Stimulated activated CD4-positive, alpha-beta T cell treated with anti-CD3 and anti-CD28 coated beads, Interleukin-1b, Interleukin-23, amount 100 ng/mL, for 48 hours (primary cell): ENCODE results near the gene PDLIM4.

Experiments used
- DNase-seq: peaks from one replicate; pipeline ENCODE4 v3.0.0-alpha.2; 2020

The PDLIM4 gene

GRCh38 chr5:132268769-132269551 is 11.5 kb downstream of the PDLIM4 start:
- DNase-seq: no peak

GRCh38 chr5:132269635-132270334 is 12.3 kb downstream of the PDLIM4 start:
- DNase-seq: no peak

GRCh38 chr5:132270335-132270665 is 12.8 kb downstream of the PDLIM4 start:
- DNase-seq: no peak

DNA sequence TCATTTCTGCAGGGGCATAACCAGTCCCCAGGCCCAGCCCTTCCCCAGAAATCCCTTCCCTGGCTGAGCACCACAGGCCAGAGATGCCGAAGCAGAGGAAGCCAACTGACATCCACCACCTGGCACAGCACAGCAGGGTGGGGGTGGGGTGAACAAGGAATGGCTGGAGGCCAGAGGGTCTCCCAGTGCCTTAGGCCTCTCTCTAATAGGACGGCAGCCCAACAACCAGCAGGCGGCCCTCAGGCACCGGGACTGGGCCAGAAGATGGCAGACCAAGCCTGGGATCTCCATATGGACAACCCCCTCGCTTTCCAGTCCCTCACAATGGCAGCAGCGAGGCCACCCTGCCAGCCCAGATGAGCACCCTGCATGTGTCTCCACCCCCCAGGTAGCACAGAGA is 13.2 kb downstream of the PDLIM4 start:
- DNase-seq: no peak

GRCh38 chr5:132271251-132272246 is 14.1 kb downstream of the PDLIM4 start:
- no peak for DNase-seq

DNA sequence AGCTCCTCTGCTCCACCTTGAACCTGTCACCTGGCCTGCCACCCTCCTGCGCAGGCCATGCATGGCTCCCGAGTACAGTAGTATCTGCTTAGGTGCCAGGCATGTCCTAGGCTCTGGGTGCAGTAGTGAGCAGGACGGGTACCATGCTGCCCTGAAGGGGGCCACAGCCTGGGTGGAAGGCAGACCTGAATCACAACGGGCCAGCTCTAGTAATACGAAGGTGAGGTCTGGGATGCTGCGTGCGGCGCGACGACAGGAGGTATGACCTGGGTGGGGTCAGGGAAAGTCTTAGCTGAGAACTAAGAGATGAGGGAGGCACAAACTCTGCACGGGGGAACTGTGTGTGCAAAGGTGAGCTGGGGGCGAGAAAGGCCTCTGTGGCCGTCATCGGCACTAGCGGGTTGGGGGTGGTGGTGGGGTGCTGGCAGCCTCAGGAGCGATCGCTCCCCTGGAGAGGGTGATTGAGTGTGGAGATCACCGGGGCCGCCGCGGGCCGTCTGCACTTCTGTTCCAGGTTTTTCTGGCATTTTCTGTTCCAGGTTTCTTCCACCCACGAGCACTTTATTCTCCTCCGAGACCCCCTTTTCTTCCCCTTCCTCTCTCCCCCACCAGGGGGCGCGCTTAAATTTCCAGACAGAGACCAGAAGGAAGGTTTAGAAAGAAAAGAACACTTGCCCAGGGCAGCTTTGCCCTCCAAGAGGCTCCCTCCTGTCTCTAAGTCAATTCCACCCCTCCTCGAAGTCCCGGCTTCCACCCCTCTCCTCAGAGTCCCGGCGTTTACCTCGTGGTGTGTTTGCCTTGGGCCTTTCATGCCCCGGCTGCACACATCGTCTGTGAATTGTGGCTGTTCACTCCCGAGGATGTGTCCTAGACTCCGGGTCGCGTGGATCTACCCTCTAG is 15.1 kb downstream of the PDLIM4 start:
- DNase-seq: peak; percentile 69

GRCh38 chr5:132273631-132274030 is 16.1 kb downstream of the PDLIM4 start:
- no peak for DNase-seq

DNA sequence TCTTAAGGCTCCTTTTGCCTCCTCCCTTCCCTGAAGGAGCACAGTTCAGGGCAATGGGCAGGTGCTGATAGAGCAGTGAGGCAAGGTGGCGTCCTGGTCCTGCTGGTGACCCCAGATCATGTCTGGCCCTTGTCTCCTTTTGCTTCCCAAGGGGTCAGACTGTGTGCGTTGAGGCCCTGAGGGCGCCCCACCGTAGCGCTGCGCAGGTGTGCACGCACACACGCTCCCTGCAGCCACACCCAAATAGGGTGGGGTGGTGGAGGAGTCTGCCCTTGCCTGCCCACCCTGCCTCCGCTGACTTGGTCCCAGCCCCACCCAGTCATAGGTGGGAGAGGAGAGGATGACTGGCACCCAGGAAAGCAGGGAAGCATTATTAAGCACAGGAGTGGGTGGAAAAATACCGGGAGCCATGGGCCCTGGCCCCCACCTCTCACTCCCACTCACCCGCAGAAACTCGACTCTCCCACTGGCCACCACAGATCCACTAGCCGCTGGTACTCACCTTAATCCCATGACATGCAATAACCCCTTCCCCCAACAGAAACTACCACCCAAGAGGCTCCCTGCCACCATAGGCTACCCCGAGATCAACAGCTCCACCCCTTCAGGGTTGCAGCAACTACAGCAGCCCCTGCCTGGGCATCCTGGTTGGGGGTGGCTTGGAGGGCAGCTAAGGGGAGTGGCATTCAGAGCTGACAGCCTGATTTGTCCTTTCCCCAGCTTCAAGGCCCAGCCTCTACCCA is 16.7 kb downstream of the PDLIM4 start:
- DNase-seq: no peak

DNA sequence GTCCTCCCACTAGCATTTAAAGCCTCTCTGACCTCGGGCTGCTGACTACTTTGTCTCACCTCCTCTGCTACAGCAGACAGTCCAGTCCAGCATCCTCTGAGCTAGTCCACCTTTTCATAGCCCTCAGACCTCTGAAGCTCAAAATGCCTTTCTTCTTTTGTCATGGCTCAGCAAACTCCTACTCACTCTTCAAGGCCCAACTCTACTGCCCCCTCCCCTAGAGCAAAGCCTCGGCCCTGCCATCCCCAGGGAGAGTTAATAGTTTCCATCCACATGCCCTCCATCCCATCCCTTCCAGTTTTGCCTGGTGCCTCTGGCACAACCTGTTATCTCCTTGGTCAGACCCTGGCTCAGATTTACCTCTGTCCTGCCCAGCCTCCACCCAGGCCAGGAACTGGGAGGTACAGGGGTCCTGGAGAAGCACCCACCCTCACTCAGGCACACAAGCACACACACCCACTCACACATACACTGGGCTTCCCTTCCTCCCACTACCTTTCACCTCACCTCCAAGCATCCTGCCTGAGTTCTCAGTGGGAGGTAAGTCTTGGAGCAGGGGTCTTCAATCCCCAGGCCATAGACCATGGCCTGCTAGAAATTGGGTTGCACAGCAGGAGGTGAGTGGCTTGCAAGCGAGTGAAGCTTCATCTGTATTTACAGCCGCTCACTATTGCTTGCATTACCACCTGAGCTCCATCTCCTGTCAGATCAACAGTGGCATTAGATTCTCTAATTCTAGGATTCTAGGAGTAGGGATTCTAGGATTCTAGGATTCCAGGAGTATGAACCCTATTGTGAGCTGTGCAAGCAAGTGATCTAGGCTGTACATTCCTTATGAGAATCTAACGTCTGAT is 18.1 kb downstream of the PDLIM4 start:
- DNase-seq: no peak

- no peak for DNase-seq
Observed at GRCh38 chr5:132277256-132277655, 19.8 kb downstream of the PDLIM4 start.

DNA sequence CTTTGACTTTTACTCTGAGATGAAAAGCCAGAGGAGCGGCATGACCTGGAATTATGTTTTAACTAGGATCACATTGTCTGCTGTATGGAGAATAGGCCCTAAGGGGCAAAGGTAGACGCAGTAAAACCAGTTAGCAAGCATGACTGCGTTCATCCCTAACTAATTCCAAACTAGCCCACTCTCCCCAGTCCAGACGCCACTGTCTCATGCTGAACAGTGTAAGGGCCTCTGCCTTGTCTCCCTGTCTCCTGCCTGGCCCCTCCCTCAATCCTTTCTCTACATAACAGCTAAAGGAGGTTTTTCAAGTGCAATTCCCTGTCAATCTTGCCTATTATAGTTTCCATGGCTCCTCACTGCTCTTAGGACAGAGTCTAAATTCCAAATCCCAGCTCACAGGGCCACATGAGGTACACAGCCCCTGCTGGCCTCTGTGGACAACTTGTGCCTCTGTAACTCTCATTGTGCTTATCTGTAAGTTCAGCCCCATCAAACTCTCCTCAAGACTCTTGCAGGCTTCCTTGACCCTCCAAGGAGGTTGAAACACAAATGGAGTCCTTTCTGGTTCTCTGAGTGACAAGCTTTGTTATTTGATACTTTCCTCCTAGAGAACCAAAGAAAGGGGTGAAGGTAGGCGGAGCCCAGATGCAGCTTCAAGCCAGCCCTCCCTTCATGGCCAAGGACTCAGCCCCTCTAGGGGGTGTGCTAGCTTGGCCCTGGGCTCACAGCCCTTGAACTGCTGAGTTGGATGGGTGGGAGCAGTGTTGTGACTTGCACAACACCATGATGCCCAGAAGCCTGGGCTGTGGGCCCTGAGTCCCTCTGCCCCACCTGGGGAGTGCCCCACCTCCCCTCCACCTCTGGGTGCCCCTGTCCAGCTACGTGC is 20.7 kb downstream of the PDLIM4 start:
- DNase-seq: no peak

DNA sequence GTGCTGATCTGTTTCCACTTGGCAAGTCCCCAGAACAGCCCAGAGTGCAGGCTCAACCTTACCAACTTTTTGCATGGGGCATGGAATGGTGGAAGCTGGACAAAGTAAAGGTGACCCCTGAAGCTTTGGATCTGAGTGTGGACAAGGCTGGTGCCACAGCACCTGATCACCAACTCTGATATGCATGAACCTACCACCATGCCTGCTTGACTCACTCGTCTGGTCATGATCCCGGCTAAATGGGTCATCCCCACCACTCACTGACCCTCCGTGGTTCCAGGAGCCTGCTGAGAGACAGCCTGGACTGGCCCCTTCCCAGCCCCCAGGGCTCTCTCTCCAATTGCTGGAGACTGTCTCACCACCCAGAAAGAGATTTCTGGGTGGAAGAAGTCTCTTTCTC is 22.3 kb downstream of the PDLIM4 start:
- no peak for DNase-seq

DNA sequence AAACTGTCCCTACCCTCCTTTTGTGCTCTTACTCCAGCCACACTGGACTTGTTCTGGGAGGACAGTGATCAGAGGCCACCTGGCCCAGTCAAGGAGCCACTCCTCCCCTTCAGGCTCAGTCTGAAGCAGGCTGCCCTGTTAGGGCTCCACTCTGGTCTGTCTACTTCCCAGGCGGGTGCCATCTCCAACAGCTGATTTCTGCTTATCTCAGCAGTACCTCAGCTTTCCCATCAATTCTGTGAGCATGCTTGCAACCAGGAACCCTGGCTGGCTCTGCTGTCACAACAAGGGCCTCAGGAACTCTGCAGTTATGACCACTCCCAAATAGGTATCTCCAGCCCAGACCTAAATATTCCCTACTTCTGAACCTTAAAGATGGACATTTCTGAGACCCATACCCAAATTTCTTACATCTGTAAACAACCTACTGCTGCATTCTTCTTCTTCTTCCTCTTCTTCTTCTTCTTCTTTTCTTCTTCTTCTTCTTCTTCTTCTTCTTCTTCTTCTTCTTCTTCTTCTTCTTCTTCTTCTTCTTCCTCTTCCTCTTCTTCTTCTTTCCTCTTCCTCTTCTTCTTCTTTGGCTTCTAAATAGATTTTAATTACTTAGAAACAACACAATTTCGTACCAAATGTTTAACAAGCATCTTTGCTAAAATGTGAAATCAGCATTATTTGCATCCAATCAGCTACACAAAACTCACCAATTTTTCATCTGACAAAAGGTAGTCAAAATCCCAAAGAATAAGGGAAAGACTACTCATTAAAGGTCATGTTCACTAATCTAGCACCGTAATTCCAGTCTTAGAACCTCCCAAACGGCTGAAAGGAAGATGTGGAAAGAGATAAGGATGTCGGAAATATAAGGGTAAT is 23.1 kb downstream of the PDLIM4 start:
- DNase-seq: no peak

DNA sequence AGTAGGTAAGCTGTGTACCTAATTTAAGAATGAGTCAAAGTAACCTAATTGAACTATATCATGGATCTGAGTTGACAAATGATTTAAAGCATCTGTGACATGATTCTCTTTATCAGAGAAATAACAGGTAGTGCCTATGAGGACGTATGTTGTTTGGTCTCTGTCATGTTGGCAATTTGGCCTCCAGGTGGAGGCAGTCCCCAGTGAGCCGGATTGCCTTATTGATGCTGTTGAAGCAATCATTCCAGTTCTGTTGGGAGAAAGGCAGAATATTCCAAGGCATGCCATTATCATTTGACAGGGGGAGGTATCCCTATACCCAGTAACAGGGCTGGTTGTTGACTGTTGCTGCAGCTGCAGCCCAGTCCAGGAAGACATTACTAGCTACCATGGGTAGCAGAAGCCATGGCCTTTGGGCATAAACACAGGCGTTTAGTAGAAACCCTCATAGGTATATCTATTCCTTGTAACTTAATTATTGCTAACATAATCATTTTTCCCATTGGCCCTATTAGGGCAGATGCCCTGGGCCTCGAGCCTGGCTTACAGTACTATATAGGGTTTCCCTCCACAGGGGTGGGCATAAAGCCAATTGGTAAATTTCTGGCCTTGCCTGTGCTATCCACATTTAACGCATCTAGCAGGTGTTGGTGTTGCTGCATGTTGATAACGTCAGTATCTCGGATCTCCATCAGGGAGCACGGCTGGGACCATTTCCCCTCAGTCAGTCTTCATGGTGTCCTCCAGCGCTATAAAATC is 24.5 kb downstream of the PDLIM4 start:
- no peak for DNase-seq

GRCh38 chr5:132283423-132284043 is 26.0 kb downstream of the PDLIM4 start:
- no peak for DNase-seq

- no peak for DNase-seq
Observed at GRCh38 chr5:132289097-132289496, 31.6 kb downstream of the PDLIM4 start.

DNA sequence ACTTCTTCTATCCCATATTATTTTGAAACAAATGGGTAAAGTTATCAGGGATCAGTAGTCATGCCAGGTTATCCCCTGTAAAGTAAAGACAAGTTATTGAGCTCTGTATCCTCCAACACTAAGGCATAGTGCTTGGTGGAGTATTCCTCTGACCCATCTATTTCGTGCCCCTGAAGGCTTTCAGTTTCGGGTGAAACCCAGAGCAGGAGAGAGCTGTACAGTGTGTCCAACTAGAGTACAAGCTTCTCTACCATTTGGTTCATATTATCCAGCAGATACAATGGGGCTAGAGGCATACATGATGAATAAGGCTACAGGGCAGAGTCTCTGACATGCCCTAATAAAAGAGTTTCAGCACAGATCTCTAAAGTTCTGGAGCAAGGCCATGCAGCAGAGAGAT is 33.5 kb downstream of the PDLIM4 start:
- no peak for DNase-seq
